ENCODE results near the gene PHF23. TPM values are rescaled to one million over a fixed set of nuclear protein-coding genes. Genes with fewer than 3 reads are reported as not detected.

PHF23 gene
- total and polyA plus RNA-seq, 9 of the 15 experiments (the other 6 are each of a cell fraction or from before 2014, with no cell fraction given) = 7.4 to 87.5 (median 33.7) TPM

- WGBS (ENCODE audit: insufficient coverage, low coverage, missing lambda C conversion rate) = 17% methylated on average over 4 of the region's 4 CpGs
- peak overlapping the region; percentile 68 for H3K4me3 ChIP-seq
- peak; percentile 57 for FAIRE-seq
These were observed 1.1 kb upstream of the PHF23 start for GRCh38 chr17:7240375-7240774.

More at GRCh38 chr17:7240375-7240774, 1.1 kb upstream of the PHF23 start:
- no peak for TF ChIP-seq SPI1 (IDR thresholded peaks at IDR 0.05; ENCODE audit: borderline replicate concordance, low read depth, low read length)
- TF ChIP-seq HMGXB4 (CRISPR knock-in tag; IDR thresholded peaks at IDR 0.05) = no peak
- no peak for TF ChIP-seq CHD2 (IDR thresholded peaks at IDR 0.05; ENCODE audit: low read depth, low read length)
- no peak for TF ChIP-seq TRIM24 (IDR thresholded peaks at IDR 0.05)
- ChIA-PET POLR2A (interaction anchor here (1.1 to 3.6 kb wide), 2 partner anchors 11 to 24 kb away, joined by 3 to 16 read pairs; partner anchors contain the start of genes CTDNEP1 and ELP5), CTCF (ENCODE audit: low intra/inter-chr PET ratio) (no interaction called here)
- intact Hi-C loops (cut with micrococcal nuclease) = no loop called here
- in situ Hi-C loops (cut with MboI) = no loop called here
- ATAC-seq (no peak), DNase-seq (ENCODE audit: extremely low read depth in 1 of 4, low spot score in 3 of 4) (no peak)
- Histone ChIP-seq H3K36me3 (ENCODE audit: control insufficient read depth, insufficient read depth, low read length) (peaks cover 53% of the 10 kb centered on the region; the same call in 2 of the 3 replicates), H3K27me3 (ENCODE audit: control insufficient read depth in 2 of 2, insufficient read depth in 2 of 2, low read length in 2 of 2) (no peaks in the 10 kb centered on the region), H3K4me1 (replicated peaks in 1 of 2; ENCODE audit: control insufficient read depth in 2 of 2, insufficient read depth in 2 of 2, low read length in 2 of 2) (peaks cover 34 to 39% of the 10 kb centered on the region in 2 experiments; a peak in 4 of 5 replicates), H3K4me2 (ENCODE audit: insufficient read depth, low read length) (peak overlapping the region; percentile 88), H3K9me1 (ENCODE audit: control insufficient read depth, insufficient read depth, low read length) (no peaks in the 10 kb centered on the region), H3K79me2 (ENCODE audit: control insufficient read depth, insufficient read depth, low read length) (peaks cover 64% of the 10 kb centered on the region), H3K9me3 (replicated peaks; ENCODE audit: control insufficient read depth, insufficient read depth, low read depth, low read length) (no peaks in the 10 kb centered on the region), H3K9ac (ENCODE audit: insufficient read depth in 1 of 2, low read depth in 2 of 2, low read length in 2 of 2) (peak overlapping the region; percentile 80 to 97; a peak in 3 of 4 replicates), H4K20me1 (replicated peaks; ENCODE audit: control insufficient read depth, insufficient read depth, low read length) (peaks cover 5% of the 10 kb centered on the region; the same call in 1 of the 2 replicates), H2AFZ (ENCODE audit: low read depth, low read length) (no peak overlapping the region), H3K27ac (ENCODE audit: extremely low read depth, low read depth, low read length) (peak overlapping the region; percentile 98)
- no TSS peak for BruUV-seq (replicated peaks)

All from K562 (cell line).